ENCODE results near the gene GPATCH8.
"Not testable (repeated sequence)": the region's sequence is repeated elsewhere in the genome, so short reads cannot be mapped to it uniquely, and the experiment has no call there.

Gene GPATCH8

GRCh38 chr17:44503147-44504029 lies at the start of gene GPATCH8:
Gene GPATCH8 (minus strand): TSS chr17:44503406. CDS start chr17:44503370, 36 bp downstream.
- DNase-seq (ENCODE audit: low spot score), result peak; percentile 91

GRCh38 chr17:44552361-44552760 lies 49.2 kb upstream of the GPATCH8 start:
- DNase-seq (ENCODE audit: low spot score), result no peak

GRCh38 chr17:44549686-44550085 lies 46.5 kb upstream of the GPATCH8 start:
- DNase-seq (ENCODE audit: low spot score), result no peak

GRCh38 chr17:44548376-44549230 lies 45.4 kb upstream of the GPATCH8 start:
- no peak for DNase-seq (ENCODE audit: low spot score)

- peak; percentile 63 for DNase-seq (ENCODE audit: low spot score)
These were observed 44.5 kb upstream of the GPATCH8 start for GRCh38 chr17:44547625-44548267.

- no peak for DNase-seq (ENCODE audit: low spot score)
These were observed 43.7 kb upstream of the GPATCH8 start for GRCh38 chr17:44546671-44547606.

GRCh38 chr17:44543905-44544523 lies 40.8 kb upstream of the GPATCH8 start:
- no peak for DNase-seq (ENCODE audit: low spot score)

- DNase-seq (ENCODE audit: low spot score), result no peak
These were observed 40.2 kb upstream of the GPATCH8 start for GRCh38 chr17:44543213-44543904.

GRCh38 chr17:44541884-44542581 lies 38.8 kb upstream of the GPATCH8 start:
- no peak for DNase-seq (ENCODE audit: low spot score)

GRCh38 chr17:44540246-44541084 lies 37.3 kb upstream of the GPATCH8 start:
- DNase-seq (ENCODE audit: low spot score), result no peak

GRCh38 chr17:44539673-44540072 lies 36.5 kb upstream of the GPATCH8 start:
- DNase-seq (ENCODE audit: low spot score), result no peak

GRCh38 chr17:44537922-44538321 lies 34.7 kb upstream of the GPATCH8 start:
- DNase-seq (ENCODE audit: low spot score), result not testable (repeated sequence)

GRCh38 chr17:44536090-44536953 lies 33.1 kb upstream of the GPATCH8 start:
- DNase-seq (ENCODE audit: low spot score), result peak; percentile 37

GRCh38 chr17:44533533-44534246 lies 30.5 kb upstream of the GPATCH8 start:
- peak; percentile 88 for DNase-seq (ENCODE audit: low spot score)

GRCh38 chr17:44530896-44531418 lies 27.8 kb upstream of the GPATCH8 start:
- no peak for DNase-seq (ENCODE audit: low spot score)

- no peak for DNase-seq (ENCODE audit: low spot score)
These were observed 26.7 kb upstream of the GPATCH8 start for GRCh38 chr17:44529864-44530263.

- no peak for DNase-seq (ENCODE audit: low spot score)
These were observed 24.7 kb upstream of the GPATCH8 start for GRCh38 chr17:44527954-44528353.
